ENCODE measurements around the gene CBX5.

DNA sequence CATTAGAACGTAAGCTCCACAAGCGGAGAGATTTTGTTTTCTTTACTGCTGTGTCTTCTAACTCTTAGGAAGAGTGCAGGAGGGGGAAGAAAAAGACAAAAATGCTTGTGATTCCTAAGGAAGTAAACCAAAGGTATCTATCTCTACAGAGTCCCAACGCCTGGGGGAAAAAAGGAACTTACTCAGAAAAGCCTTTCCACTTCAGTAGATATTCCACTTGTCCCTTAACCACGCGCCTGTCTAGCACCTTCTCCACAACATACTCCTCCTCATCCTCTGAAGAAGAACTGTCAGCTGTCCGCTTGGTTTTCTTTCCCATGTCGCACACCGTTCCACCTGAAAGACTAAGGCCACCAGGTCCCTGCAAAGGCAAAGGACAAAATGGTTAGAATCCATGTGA is 22.6 kb downstream of the CBX5 start:
- TF ChIP-seq, protein P1, sequence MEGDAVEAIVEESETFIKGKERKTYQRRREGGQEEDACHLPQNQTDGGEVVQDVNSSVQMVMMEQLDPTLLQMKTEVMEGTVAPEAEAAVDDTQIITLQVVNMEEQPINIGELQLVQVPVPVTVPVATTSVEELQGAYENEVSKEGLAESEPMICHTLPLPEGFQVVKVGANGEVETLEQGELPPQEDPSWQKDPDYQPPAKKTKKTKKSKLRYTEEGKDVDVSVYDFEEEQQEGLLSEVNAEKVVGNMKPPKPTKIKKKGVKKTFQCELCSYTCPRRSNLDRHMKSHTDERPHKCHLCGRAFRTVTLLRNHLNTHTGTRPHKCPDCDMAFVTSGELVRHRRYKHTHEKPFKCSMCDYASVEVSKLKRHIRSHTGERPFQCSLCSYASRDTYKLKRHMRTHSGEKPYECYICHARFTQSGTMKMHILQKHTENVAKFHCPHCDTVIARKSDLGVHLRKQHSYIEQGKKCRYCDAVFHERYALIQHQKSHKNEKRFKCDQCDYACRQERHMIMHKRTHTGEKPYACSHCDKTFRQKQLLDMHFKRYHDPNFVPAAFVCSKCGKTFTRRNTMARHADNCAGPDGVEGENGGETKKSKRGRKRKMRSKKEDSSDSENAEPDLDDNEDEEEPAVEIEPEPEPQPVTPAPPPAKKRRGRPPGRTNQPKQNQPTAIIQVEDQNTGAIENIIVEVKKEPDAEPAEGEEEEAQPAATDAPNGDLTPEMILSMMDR (IDR thresholded peaks at IDR 0.05; ENCODE audit: poor library complexity, severe bottlenecking): no peak
- no peak for TF ChIP-seq MXI1 (conservative IDR thresholded peaks at IDR 0.05; ENCODE audit: poor library complexity, severe bottlenecking)
- TF ChIP-seq RAD21 (conservative IDR thresholded peaks at IDR 0.05): no peak
- no peak for TF ChIP-seq SMC3 (conservative IDR thresholded peaks at IDR 0.05; ENCODE audit: poor library complexity)

Data from neural cell (in vitro differentiated cells).